NB4 (cell line): ENCODE measurements around the gene PACS1.

Source experiments
- MYC ChIP-seq: IDR thresholded peaks from 2 replicates; pipeline ENCODE4 v1.6.1; 2011; ENCODE audit warnings: low read depth, low read length
- POLR2A ChIP-seq: IDR thresholded peaks from 2 replicates; pipeline ENCODE4 v1.6.1; 2011; ENCODE audit warnings: mild to moderate bottlenecking; ENCODE audit not compliant: insufficient read length; ENCODE audit errors: extremely low read depth
- TF ChIP-seq, protein P1 (sequence below): IDR thresholded peaks from one replicate; pipeline ENCODE4 v1.5.1; 2012; ENCODE audit warnings: low read depth, low read length
- TF ChIP-seq, protein P2 (sequence below): IDR thresholded peaks from 2 replicates; pipeline ENCODE4 v1.6.1; 2011; ENCODE audit warnings: low read depth, low read length

DNA sequence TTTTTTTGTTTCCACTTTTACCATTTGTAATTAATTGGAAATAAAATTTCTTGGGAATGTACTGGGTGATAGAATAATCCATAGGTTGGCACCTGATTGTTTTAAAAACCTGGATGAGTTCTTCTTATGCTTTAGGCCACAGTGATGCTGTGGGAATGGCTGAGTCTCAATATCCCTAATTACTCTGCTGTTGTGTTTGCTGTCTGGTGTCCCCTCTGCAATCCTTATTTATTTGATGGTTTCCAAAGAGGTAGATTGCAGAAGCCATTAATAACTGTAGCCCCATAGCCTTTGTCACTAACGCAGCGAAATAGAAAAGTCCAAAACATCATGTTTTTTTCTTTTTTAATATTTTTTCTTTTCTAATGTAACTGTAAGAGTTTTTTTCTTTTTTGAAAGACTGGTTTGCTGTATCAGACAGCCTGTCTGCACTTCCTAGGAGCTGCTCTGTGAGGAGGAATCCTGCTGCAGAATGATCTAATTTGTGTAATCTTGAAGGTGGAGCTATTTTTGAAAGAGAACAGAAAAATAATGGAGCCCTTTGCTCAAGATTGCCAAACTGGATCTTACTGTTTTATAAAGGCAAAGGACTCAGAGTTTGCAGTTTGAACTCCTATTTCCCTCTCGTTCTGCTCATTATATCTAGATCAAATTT, 14.9 kb downstream of the PACS1 start:
- TF ChIP-seq, protein P1, sequence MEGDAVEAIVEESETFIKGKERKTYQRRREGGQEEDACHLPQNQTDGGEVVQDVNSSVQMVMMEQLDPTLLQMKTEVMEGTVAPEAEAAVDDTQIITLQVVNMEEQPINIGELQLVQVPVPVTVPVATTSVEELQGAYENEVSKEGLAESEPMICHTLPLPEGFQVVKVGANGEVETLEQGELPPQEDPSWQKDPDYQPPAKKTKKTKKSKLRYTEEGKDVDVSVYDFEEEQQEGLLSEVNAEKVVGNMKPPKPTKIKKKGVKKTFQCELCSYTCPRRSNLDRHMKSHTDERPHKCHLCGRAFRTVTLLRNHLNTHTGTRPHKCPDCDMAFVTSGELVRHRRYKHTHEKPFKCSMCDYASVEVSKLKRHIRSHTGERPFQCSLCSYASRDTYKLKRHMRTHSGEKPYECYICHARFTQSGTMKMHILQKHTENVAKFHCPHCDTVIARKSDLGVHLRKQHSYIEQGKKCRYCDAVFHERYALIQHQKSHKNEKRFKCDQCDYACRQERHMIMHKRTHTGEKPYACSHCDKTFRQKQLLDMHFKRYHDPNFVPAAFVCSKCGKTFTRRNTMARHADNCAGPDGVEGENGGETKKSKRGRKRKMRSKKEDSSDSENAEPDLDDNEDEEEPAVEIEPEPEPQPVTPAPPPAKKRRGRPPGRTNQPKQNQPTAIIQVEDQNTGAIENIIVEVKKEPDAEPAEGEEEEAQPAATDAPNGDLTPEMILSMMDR, result no peak
- TF ChIP-seq POLR2A (no peak), MYC (no peak)
- TF ChIP-seq, protein P2, sequence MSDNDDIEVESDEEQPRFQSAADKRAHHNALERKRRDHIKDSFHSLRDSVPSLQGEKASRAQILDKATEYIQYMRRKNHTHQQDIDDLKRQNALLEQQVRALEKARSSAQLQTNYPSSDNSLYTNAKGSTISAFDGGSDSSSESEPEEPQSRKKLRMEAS, result no peak
